Liver (tissue), 9 donors: ENCODE measurements around the gene DIP2C. TPM values are rescaled to one million over a fixed set of nuclear protein-coding genes. Genes with fewer than 3 reads are reported as not detected.

Source experiments
- DNase-seq: peaks from one replicate; pipeline ENCODE4 v3.0.0-alpha.2; 2017; ENCODE audit warnings: low spot score
- H3K27ac ChIP-seq, 2 donors: one replicate each; pipeline ENCODE4 v1.7.0; 2013; ENCODE audit warnings: inconsistent platforms in 2 of 2, low read length in 2 of 2, control low read depth in 1 of 2, low read depth in 1 of 2, mild to moderate bottlenecking in 1 of 2
- H3K27me3 ChIP-seq, 4 donors: one replicate each; pipeline versions ENCODE4 v1.6.1 to v1.7.0; 2013; ENCODE audit warnings: low read length in 3 of 4, inconsistent platforms in 1 of 4, mild to moderate bottlenecking in 1 of 4, moderate library complexity in 1 of 4; ENCODE audit not compliant: control insufficient read depth in 4 of 4, insufficient read depth in 4 of 4
- H3K36me3 ChIP-seq, 4 donors: one replicate each; pipeline versions ENCODE4 v1.6.1 to v1.7.0; 2013; ENCODE audit warnings: low read length in 3 of 4, mild to moderate bottlenecking in 3 of 4, low read depth in 1 of 4, moderate library complexity in 1 of 4; ENCODE audit not compliant: control insufficient read depth in 4 of 4, insufficient read depth in 3 of 4
- H3K4me1 ChIP-seq, 4 donors: one replicate each; pipeline versions ENCODE4 v1.6.1 to v1.7.0; 2013; ENCODE audit warnings: low read length in 3 of 4, mild to moderate bottlenecking in 3 of 4, moderate library complexity in 1 of 4; ENCODE audit not compliant: control insufficient read depth in 4 of 4, insufficient read depth in 4 of 4
- H3K4me3 ChIP-seq, 3 donors: one replicate each; pipeline versions ENCODE4 v1.6.1 to v1.7.0; 2013; ENCODE audit warnings: low read length in 3 of 3, control low read depth in 1 of 3, low read depth in 1 of 3, mild to moderate bottlenecking in 1 of 3
- H3K9ac ChIP-seq, 2 donors: one replicate each; pipeline ENCODE4 v1.7.0; 2013; ENCODE audit warnings: low read length in 2 of 2, mild to moderate bottlenecking in 2 of 2, moderate library complexity in 2 of 2, control low read depth in 1 of 2, low read depth in 1 of 2
- H3K9me3 ChIP-seq, 4 donors: one replicate each; pipeline versions ENCODE4 v1.6.1 to v1.7.0; 2013; ENCODE audit warnings: low read length in 3 of 4; ENCODE audit not compliant: control insufficient read depth in 4 of 4
- EGR1 ChIP-seq, 2 donors: IDR thresholded peaks; 2 replicates each; pipeline ENCODE4 v1.6.1; 2016 to 2018; ENCODE audit warnings: antibody characterized with exemption in 2 of 2, low read depth in 2 of 2
- FOXA2 ChIP-seq: IDR thresholded peaks from 2 replicates; pipeline ENCODE4 v1.6.1; 2016; ENCODE audit warnings: antibody characterized with exemption
- GABPA ChIP-seq, 2 donors: IDR thresholded peaks in 1 of 2; conservative IDR thresholded peaks in 1 of 2; 2 replicates each; pipeline ENCODE4 v1.6.1; 2016; ENCODE audit warnings: antibody characterized with exemption in 2 of 2, mild to moderate bottlenecking in 1 of 2, moderate library complexity in 1 of 2
- HNF4A ChIP-seq, 2 donors: conservative IDR thresholded peaks; 2 replicates each; pipeline ENCODE4 v1.6.1; 2016; ENCODE audit warnings: antibody characterized with exemption in 2 of 2, mild to moderate bottlenecking in 2 of 2
- HNF4G ChIP-seq: IDR thresholded peaks from 2 replicates; pipeline ENCODE4 v1.6.1; 2016; ENCODE audit warnings: antibody characterized with exemption
- JUND ChIP-seq, 2 donors: IDR thresholded peaks; 2 replicates each; pipeline ENCODE4 v1.6.1; 2016; ENCODE audit warnings: antibody characterized with exemption in 2 of 2
- NR2F2 ChIP-seq: IDR thresholded peaks from 2 replicates; pipeline ENCODE4 v1.6.1; 2016; ENCODE audit warnings: antibody characterized with exemption
- RXRA ChIP-seq, 2 donors: IDR thresholded peaks; 2 replicates each; pipeline ENCODE4 v1.6.1; 2017 to 2018; ENCODE audit warnings: antibody characterized with exemption in 2 of 2, mild to moderate bottlenecking in 1 of 2
- SP1 ChIP-seq: IDR thresholded peaks from 2 replicates; pipeline ENCODE4 v1.6.1; 2018; ENCODE audit warnings: antibody characterized with exemption, mild to moderate bottlenecking
- TAF1 ChIP-seq: conservative IDR thresholded peaks from 2 replicates; pipeline ENCODE4 v1.6.1; 2016; ENCODE audit warnings: antibody characterized with exemption, mild to moderate bottlenecking
- YY1 ChIP-seq: IDR thresholded peaks from 2 replicates; pipeline ENCODE4 v1.6.1; 2016; ENCODE audit warnings: antibody characterized with exemption, mild to moderate bottlenecking
- WGBS: extraction: QIAGEN DNeasy Blood & Tissue Kit; methylation state at CpG from one replicate; pipeline ENCODE4 v1.1.7; 2013; 5-methylcytosine and 5-hydroxymethylcytosine counted together
- polyA plus RNA-seq, 2 donors: library from polyadenylated mRNA; stranded (reverse) in 1 of 2; unstranded in 1 of 2; fragments of 200-250 nt in 1 of 2; fragments of >200 nt in 1 of 2; fragmentation: Nextera tagmentation in 1 of 2; extraction: Ambion mirVana in 1 of 2; gene quantifications; one replicate each; pipeline versions ENCODE4 v1.2.1 to v1.2.3, GENCODE V29; 2013 to 2015
- total RNA-seq, 2 donors: library from RNA; depleted of rRNA; stranded (reverse); fragments of >200 nt; gene quantifications; one replicate each; pipeline ENCODE4 v1.2.3, GENCODE V29; 2014
- TF ChIP-seq, protein P1 (sequence below): IDR thresholded peaks from 2 replicates; pipeline ENCODE4 v1.6.1; 2016; ENCODE audit warnings: antibody characterized with exemption, mild to moderate bottlenecking
- TF ChIP-seq, protein P2 (sequence below): IDR thresholded peaks from 2 replicates; pipeline ENCODE4 v1.6.1; 2016; ENCODE audit warnings: antibody characterized with exemption
- TF ChIP-seq, protein P3 (sequence below): IDR thresholded peaks from 2 replicates; pipeline ENCODE4 v1.6.1; 2016; ENCODE audit warnings: antibody characterized with exemption
- TF ChIP-seq, protein P4 (sequence below): IDR thresholded peaks from 2 replicates; pipeline ENCODE4 v1.6.1; 2016; ENCODE audit warnings: antibody characterized with exemption
- donor health status: healthy.
- donor health status: healthy.
- donor health status: healthy.
- donor health status: healthy.
- donor health status: healthy.

DIP2C gene
- total and polyA plus RNA-seq, 4 donors: 4.2 to 12.2 (median 5.7) TPM

DNA sequence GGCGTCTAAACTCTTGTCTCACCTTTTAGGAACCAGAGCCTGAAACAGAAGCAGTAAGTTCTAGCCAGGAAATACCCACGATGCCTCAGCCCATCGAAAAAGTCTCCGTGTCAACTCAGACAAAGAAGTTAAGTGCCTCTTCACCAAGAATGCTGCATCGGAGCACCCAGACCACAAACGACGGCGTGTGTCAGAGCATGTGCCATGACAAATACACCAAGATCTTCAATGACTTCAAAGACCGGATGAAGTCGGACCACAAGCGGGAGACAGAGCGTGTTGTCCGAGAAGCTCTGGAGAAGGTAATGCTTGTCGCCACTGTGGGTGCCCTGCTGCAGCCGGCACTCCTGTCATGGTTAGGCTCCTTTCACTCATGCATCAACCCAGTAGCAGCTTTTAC, 441.2 kb downstream of the DIP2C start:
- H3K4me1 ChIP-seq: no peaks in the 10 kb centered on the region
- no peak overlapping the region for H3K27ac ChIP-seq
- no peaks in the 10 kb centered on the region for H3K27me3 ChIP-seq
- no peak overlapping the region for H3K9ac ChIP-seq
- TF ChIP-seq EGR1 (IDR thresholded peaks at IDR 0.05; ENCODE audit: low read depth in 2 of 2) (no peak), NR2F2 (no peak), HNF4A (conservative IDR thresholded peaks at IDR 0.05) (no peak), HNF4G (no peak), YY1 (no peak), JUND (IDR thresholded peaks at IDR 0.05) (no peak), FOXA2 (no peak), GABPA (IDR thresholded peaks at IDR 0.05 in 1 of 2, conservative IDR thresholded peaks at IDR 0.05 in 1 of 2) (no peak), RXRA (IDR thresholded peaks at IDR 0.05) (no peak), SP1 (no peak), TAF1 (no peak)
- TF ChIP-seq, protein P1, sequence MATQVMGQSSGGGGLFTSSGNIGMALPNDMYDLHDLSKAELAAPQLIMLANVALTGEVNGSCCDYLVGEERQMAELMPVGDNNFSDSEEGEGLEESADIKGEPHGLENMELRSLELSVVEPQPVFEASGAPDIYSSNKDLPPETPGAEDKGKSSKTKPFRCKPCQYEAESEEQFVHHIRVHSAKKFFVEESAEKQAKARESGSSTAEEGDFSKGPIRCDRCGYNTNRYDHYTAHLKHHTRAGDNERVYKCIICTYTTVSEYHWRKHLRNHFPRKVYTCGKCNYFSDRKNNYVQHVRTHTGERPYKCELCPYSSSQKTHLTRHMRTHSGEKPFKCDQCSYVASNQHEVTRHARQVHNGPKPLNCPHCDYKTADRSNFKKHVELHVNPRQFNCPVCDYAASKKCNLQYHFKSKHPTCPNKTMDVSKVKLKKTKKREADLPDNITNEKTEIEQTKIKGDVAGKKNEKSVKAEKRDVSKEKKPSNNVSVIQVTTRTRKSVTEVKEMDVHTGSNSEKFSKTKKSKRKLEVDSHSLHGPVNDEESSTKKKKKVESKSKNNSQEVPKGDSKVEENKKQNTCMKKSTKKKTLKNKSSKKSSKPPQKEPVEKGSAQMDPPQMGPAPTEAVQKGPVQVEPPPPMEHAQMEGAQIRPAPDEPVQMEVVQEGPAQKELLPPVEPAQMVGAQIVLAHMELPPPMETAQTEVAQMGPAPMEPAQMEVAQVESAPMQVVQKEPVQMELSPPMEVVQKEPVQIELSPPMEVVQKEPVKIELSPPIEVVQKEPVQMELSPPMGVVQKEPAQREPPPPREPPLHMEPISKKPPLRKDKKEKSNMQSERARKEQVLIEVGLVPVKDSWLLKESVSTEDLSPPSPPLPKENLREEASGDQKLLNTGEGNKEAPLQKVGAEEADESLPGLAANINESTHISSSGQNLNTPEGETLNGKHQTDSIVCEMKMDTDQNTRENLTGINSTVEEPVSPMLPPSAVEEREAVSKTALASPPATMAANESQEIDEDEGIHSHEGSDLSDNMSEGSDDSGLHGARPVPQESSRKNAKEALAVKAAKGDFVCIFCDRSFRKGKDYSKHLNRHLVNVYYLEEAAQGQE: no peak
- TF ChIP-seq, protein P2, sequence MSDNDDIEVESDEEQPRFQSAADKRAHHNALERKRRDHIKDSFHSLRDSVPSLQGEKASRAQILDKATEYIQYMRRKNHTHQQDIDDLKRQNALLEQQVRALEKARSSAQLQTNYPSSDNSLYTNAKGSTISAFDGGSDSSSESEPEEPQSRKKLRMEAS: no peak
- TF ChIP-seq, protein P3, sequence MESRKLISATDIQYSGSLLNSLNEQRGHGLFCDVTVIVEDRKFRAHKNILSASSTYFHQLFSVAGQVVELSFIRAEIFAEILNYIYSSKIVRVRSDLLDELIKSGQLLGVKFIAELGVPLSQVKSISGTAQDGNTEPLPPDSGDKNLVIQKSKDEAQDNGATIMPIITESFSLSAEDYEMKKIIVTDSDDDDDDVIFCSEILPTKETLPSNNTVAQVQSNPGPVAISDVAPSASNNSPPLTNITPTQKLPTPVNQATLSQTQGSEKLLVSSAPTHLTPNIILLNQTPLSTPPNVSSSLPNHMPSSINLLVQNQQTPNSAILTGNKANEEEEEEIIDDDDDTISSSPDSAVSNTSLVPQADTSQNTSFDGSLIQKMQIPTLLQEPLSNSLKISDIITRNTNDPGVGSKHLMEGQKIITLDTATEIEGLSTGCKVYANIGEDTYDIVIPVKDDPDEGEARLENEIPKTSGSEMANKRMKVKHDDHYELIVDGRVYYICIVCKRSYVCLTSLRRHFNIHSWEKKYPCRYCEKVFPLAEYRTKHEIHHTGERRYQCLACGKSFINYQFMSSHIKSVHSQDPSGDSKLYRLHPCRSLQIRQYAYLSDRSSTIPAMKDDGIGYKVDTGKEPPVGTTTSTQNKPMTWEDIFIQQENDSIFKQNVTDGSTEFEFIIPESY: no peak
- TF ChIP-seq, protein P4, sequence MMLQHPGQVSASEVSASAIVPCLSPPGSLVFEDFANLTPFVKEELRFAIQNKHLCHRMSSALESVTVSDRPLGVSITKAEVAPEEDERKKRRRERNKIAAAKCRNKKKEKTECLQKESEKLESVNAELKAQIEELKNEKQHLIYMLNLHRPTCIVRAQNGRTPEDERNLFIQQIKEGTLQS: no peak
- no peak overlapping the region for H3K4me3 ChIP-seq
- 97% methylated on average over 15 of the region's 15 CpGs for WGBS
- no peaks in the 10 kb centered on the region for H3K9me3 ChIP-seq
- no peak for DNase-seq
- peaks cover 6 to 45% (median 26%) of the 10 kb centered on the region in 4 donors for H3K36me3 ChIP-seq

DNA sequence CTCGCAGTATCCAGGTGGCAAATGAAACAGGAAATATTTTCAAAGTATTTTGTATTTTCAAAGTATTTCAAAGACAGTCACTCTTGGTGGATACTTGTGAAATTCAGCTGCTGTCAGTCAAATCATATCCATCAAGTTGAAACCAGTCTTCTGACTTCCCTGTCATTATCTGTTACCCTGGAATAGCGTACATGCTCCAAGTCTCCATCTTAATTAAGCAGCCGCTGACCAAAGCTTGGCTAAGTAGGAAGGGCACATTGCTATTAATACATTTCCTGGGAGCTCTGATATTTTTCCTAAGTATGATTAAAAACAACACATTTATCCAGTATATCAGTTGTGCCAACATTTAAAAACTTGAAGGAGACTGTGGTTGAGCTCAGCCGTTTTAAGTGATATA, 442.0 kb downstream of the DIP2C start:
- Histone ChIP-seq H3K9me3 (no peaks in the 10 kb centered on the region), H3K9ac (no peak overlapping the region), H3K4me1 (no peaks in the 10 kb centered on the region), H3K27ac (no peak overlapping the region), H3K36me3 (peaks cover 6 to 46% (median 24%) of the 10 kb centered on the region in 4 donors), H3K4me3 (no peak overlapping the region), H3K27me3 (no peaks in the 10 kb centered on the region)
- no peak for DNase-seq
- TF ChIP-seq, protein P2: no peak
- TF ChIP-seq, protein P1: no peak
- no peak for TF ChIP-seq HNF4A (conservative IDR thresholded peaks at IDR 0.05)
- no peak for TF ChIP-seq GABPA (IDR thresholded peaks at IDR 0.05 in 1 of 2, conservative IDR thresholded peaks at IDR 0.05 in 1 of 2)
- TF ChIP-seq FOXA2: no peak
- 97% methylated on average over 4 of the region's 4 CpGs for WGBS
